HS-5 (cell line): Measurements from ENCODE around the gene IFT122.
"Not testable (repeated sequence)": the region's sequence is repeated elsewhere in the genome, so short reads cannot be mapped to it uniquely, and the experiment has no call there.

Source experiments
- DNase-seq: peaks from one replicate; pipeline ENCODE4 v3.0.0-alpha.2; 2012; ENCODE audit warnings: low read depth

Gene IFT122

GRCh38 chr3:129439817-129440617 is at the start of gene IFT122, which contains the start of gene MBD4:
Gene IFT122, plus strand, starts transcription at chr3:129440224. Its CDS starts 107 bp downstream, at chr3:129440331.
Gene MBD4, minus strand, starts transcription at chr3:129439948. Its CDS starts 115 bp downstream, at chr3:129439833.
- DNase-seq, result peak; percentile 98

GRCh38 chr3:129391583-129391982 is 48.4 kb upstream of the IFT122 start:
- DNase-seq, result not testable (repeated sequence)

- not testable (repeated sequence) for DNase-seq
Measured at GRCh38 chr3:129392106-129392887, 47.7 kb upstream of the IFT122 start.

- DNase-seq, result no peak
Measured at GRCh38 chr3:129393271-129393670, 46.8 kb upstream of the IFT122 start.

GRCh38 chr3:129393760-129394564 is 46.1 kb upstream of the IFT122 start:
- not testable (repeated sequence) for DNase-seq

GRCh38 chr3:129398803-129399144 is 41.2 kb upstream of the IFT122 start:
- DNase-seq, result no peak

- DNase-seq, result peak; percentile 95
Measured at GRCh38 chr3:129399145-129399894, 40.7 kb upstream of the IFT122 start.

GRCh38 chr3:129399895-129400357 is 40.1 kb upstream of the IFT122 start:
- no peak for DNase-seq

- DNase-seq, result no peak
Measured at GRCh38 chr3:129402210-129402609, 37.8 kb upstream of the IFT122 start.

- DNase-seq, result no peak
Measured at GRCh38 chr3:129402616-129403015, 37.4 kb upstream of the IFT122 start.

GRCh38 chr3:129403450-129403849 is 36.6 kb upstream of the IFT122 start:
- DNase-seq, result no peak

- DNase-seq, result no peak
Measured at GRCh38 chr3:129404130-129404529, 35.9 kb upstream of the IFT122 start.

GRCh38 chr3:129404610-129405009 is 35.4 kb upstream of the IFT122 start:
- no peak for DNase-seq

GRCh38 chr3:129409541-129409940 is 30.5 kb upstream of the IFT122 start:
- no peak for DNase-seq

- no peak for DNase-seq
Measured at GRCh38 chr3:129410971-129411370, 29.1 kb upstream of the IFT122 start.

- DNase-seq, result no peak
Measured at GRCh38 chr3:129412542-129413198, 27.4 kb upstream of the IFT122 start.

GRCh38 chr3:129413238-129413637 is 26.8 kb upstream of the IFT122 start:
- not testable (repeated sequence) for DNase-seq

GRCh38 chr3:129413687-129414506 is 26.1 kb upstream of the IFT122 start:
- peak; percentile 57 for DNase-seq

GRCh38 chr3:129415378-129415777 is 24.6 kb upstream of the IFT122 start:
- DNase-seq, result no peak

GRCh38 chr3:129415830-129416229 is 24.2 kb upstream of the IFT122 start:
- DNase-seq, result no peak
